HCT116 (cell line): Measurements from ENCODE around the gene PNLIP. TPM values are rescaled to one million over a fixed set of nuclear protein-coding genes. Genes with fewer than 3 reads are reported as not detected.

Experiments
- ATAC-seq: fragments of 200-7000 bp; cut with Tn5 transposase; 2 replicates; pipeline ENCODE4 v1.9.1; 2020; ENCODE audit warnings: mild to moderate bottlenecking, moderate library complexity
- BruUV-seq: library from RNA; stranded (reverse); fragments of 400-500 nt; replicated peaks from 2 replicates; lab custom pipeline; 2021; lab: Mats Ljungman, UMichigan
- CTCF ChIA-PET: fragments of 300-600 bp; sonication (Branson Sonifier 250); formaldehyde crosslinking; loops from one replicate; lab custom pipeline; 2021; ENCODE audit warnings: antibody characterized with exemption; lab: Charles Lee
- POLR2A ChIA-PET: fragments of 300-600, 350-600 bp; sonication (Branson Sonifier 250); formaldehyde crosslinking; loops from one replicate; lab custom pipeline; 2021; ENCODE audit warnings: antibody characterized with exemption; lab: Charles Lee
- RAD21 ChIA-PET, 2 experiments: fragments of 300-600 bp; sonication (Branson Sonifier 250); formaldehyde crosslinking; loops; one replicate each; lab custom pipeline; 2023; ENCODE audit warnings: low total read pairs in 2 of 2; ENCODE audit not compliant: uncharacterized antibody in 2 of 2, unreplicated experiment in 2 of 2, low non-redundant PET in 1 of 2; lab: Charles Lee
- DNase-seq: peaks from one replicate; pipeline ENCODE4 v3.0.0-alpha.2; 2010; ENCODE audit warnings: low read depth, low spot score
- H2AFZ ChIP-seq: fragments of 200-600 bp; shearing (Covaris generic), sonication (generic); 2 replicates; pipeline ENCODE4 v1.6.1; 2017; ENCODE audit warnings: low read depth, mixed run types, mixed read lengths, antibody characterized with exemption, low read length; ENCODE audit not compliant: poor library complexity, severe bottlenecking
- H3K27ac ChIP-seq: 2 replicates; pipeline ENCODE4 v1.5.1; 2012; ENCODE audit warnings: low read depth, low read length
- H3K27me3 ChIP-seq: fragments of 200-600 bp; sonication (generic); 2 replicates; pipeline ENCODE4 v1.6.1; 2016; ENCODE audit warnings: mixed run types, low read length, mixed read lengths; ENCODE audit not compliant: insufficient read depth
- H3K36me3 ChIP-seq, 2 experiments: fragments of 200-500 bp in 1 of 2; fragments of 200-600 bp in 1 of 2; sonication (Bioruptor generic) in 1 of 2; sonication (generic) in 1 of 2; 2 replicates each; pipeline versions ENCODE4 v1.5.1 to v1.6.1; 2014 to 2016; ENCODE audit warnings: low read length in 2 of 2, inconsistent platforms in 1 of 2, mixed read lengths in 1 of 2, mixed run types in 1 of 2; ENCODE audit not compliant: insufficient read depth in 2 of 2, control insufficient read depth in 1 of 2
- H3K4me1 ChIP-seq, 2 experiments: fragments of 200-600 bp in 1 of 2; sonication (generic) in 1 of 2; 2 replicates each; pipeline versions ENCODE4 v1.5.1 to v1.6.1; 2012 to 2017; ENCODE audit warnings: low read length in 2 of 2, inconsistent platforms in 1 of 2, mild to moderate bottlenecking in 1 of 2, mixed read lengths in 1 of 2, mixed run types in 1 of 2, moderate library complexity in 1 of 2; ENCODE audit not compliant: insufficient read depth in 2 of 2, control insufficient read depth in 1 of 2
- H3K4me2 ChIP-seq: fragments of 200-600 bp; sonication (generic); 2 replicates; pipeline ENCODE4 v1.6.1; 2017; ENCODE audit warnings: mixed run types, low read length, mixed read lengths
- H3K4me3 ChIP-seq, 2 experiments: fragments of 200-600 bp in 1 of 2; sonication (generic) in 1 of 2; replicated peaks in 1 of 2; 2 replicates each; pipeline ENCODE4 v1.5.1; 2011 to 2016; ENCODE audit warnings: low read length in 2 of 2, control low read depth in 1 of 2, low read depth in 1 of 2, mild to moderate bottlenecking in 1 of 2, mixed read lengths in 1 of 2, mixed run types in 1 of 2
- H3K79me2 ChIP-seq: fragments of 200-600 bp; sonication (generic); 2 replicates; pipeline ENCODE4 v1.6.1; 2017; ENCODE audit warnings: mild to moderate bottlenecking, mixed run types, low read length, moderate library complexity, mixed read lengths; ENCODE audit not compliant: insufficient read depth
- H3K9ac ChIP-seq: fragments of 200-600 bp; sonication (generic); 2 replicates; pipeline ENCODE4 v1.6.1; 2016; ENCODE audit warnings: low read length, mixed read lengths
- H3K9me2 ChIP-seq: fragments of 200-600 bp; sonication (generic), shearing (Covaris generic); 2 replicates; pipeline ENCODE4 v1.6.1; 2017; ENCODE audit warnings: mixed run types, mild to moderate bottlenecking, moderate library complexity; ENCODE audit not compliant: insufficient read depth
- H3K9me3 ChIP-seq, 2 experiments: fragments of 200-500 bp in 1 of 2; fragments of 200-600 bp in 1 of 2; sonication (Bioruptor generic) in 1 of 2; sonication (generic) in 1 of 2; 2 replicates each; pipeline ENCODE4 v1.6.1; 2014 to 2017; ENCODE audit warnings: low read length in 2 of 2, mixed read lengths in 2 of 2, inconsistent platforms in 1 of 2, low read depth in 1 of 2, mild to moderate bottlenecking in 1 of 2, mixed run types in 1 of 2, moderate library complexity in 1 of 2; ENCODE audit not compliant: control insufficient read depth in 1 of 2, insufficient read depth in 1 of 2
- H4K20me1 ChIP-seq: fragments of 200-600 bp; sonication (generic), shearing (Covaris generic); 2 replicates; pipeline ENCODE4 v1.6.1; 2017; ENCODE audit warnings: mixed run types, mild to moderate bottlenecking, moderate library complexity; ENCODE audit not compliant: insufficient read depth
- CEBPB ChIP-seq: IDR thresholded peaks from 2 replicates; pipeline ENCODE4 v1.6.1; 2012; ENCODE audit warnings: low read depth
- CTCF ChIP-seq, 3 experiments: fragments of 200-600 bp in 1 of 3; sonication (generic) in 1 of 3; IDR thresholded peaks in 2 of 3; conservative IDR thresholded peaks in 1 of 3; 2 replicates each; pipeline ENCODE4 v1.5.1; 2012 to 2017; ENCODE audit warnings: low read depth in 2 of 3, low read length in 2 of 3, antibody characterized with exemption in 1 of 3, borderline replicate concordance in 1 of 3, control low read depth in 1 of 3, mild to moderate bottlenecking in 1 of 3, mixed read lengths in 1 of 3, mixed run types in 1 of 3, moderate library complexity in 1 of 3; ENCODE audit not compliant: insufficient read depth in 1 of 3
- EGR1 ChIP-seq: IDR thresholded peaks from 2 replicates; pipeline ENCODE4 v1.6.1; 2012; ENCODE audit warnings: low read depth
- ELF1 ChIP-seq: IDR thresholded peaks from 2 replicates; pipeline ENCODE4 v1.6.1; 2012; ENCODE audit warnings: low read depth, borderline replicate concordance
- EZH2 ChIP-seq: fragments of 200-600 bp; sonication (generic); IDR thresholded peaks from 2 replicates; pipeline ENCODE4 v1.6.1; 2017; ENCODE audit warnings: antibody characterized with exemption, mixed run types
- EZH2phosphoT487 ChIP-seq: fragments of 200-600 bp; IDR thresholded peaks from 2 replicates; pipeline ENCODE4 v1.6.1; 2018; ENCODE audit warnings: antibody characterized with exemption, borderline replicate concordance
- FOSL1 ChIP-seq: IDR thresholded peaks from 2 replicates; pipeline ENCODE4 v1.6.1; 2012; ENCODE audit warnings: low read depth
- JUND ChIP-seq: IDR thresholded peaks from 2 replicates; pipeline ENCODE4 v1.6.1; 2012
- SIN3A ChIP-seq: IDR thresholded peaks from 2 replicates; pipeline ENCODE4 v1.6.1; 2012; ENCODE audit warnings: low read depth
- SP1 ChIP-seq: IDR thresholded peaks from 2 replicates; pipeline ENCODE4 v1.6.1; 2012; ENCODE audit warnings: low read depth
- SRF ChIP-seq: IDR thresholded peaks from 2 replicates; pipeline ENCODE4 v1.6.1; 2012; ENCODE audit warnings: low read depth
- TCF7L2 ChIP-seq: IDR thresholded peaks from 2 replicates; pipeline ENCODE4 v1.7.0; 2011; ENCODE audit warnings: borderline replicate concordance, inconsistent platforms; ENCODE audit not compliant: insufficient read depth, insufficient read length; ENCODE audit errors: extremely low read depth
- YY1 ChIP-seq: IDR thresholded peaks from 2 replicates; pipeline ENCODE4 v1.6.1; 2011; ENCODE audit warnings: low read length, low read depth, moderate library complexity, mild to moderate bottlenecking; ENCODE audit not compliant: insufficient replicate concordance; ENCODE audit errors: extremely low read depth
- ZBTB33 ChIP-seq: IDR thresholded peaks from 2 replicates; pipeline ENCODE4 v1.6.1; 2011; ENCODE audit warnings: mild to moderate bottlenecking, low read length, moderate library complexity; ENCODE audit not compliant: insufficient replicate concordance; ENCODE audit errors: extremely low read depth
- ZFX ChIP-seq: fragments of 450-650 bp; IDR thresholded peaks from 2 replicates; pipeline ENCODE4 v1.6.1; 2017
- ZNF274 ChIP-seq: fragments of 200-500 bp; sonication (Bioruptor generic); IDR thresholded peaks from 2 replicates; pipeline ENCODE4 v1.6.1; 2014; ENCODE audit warnings: mild to moderate bottlenecking, low read depth, low read length, inconsistent platforms
- intact Hi-C: fragments of 100-400 bp; cut with micrococcal nuclease; formaldehyde crosslinking; loops from 2 replicates; pipeline ENCODE4 v1.10.0; 2022
- total RNA-seq: library from RNA; stranded (reverse); gene quantifications from one replicate; pipeline ENCODE4 v1.2.1, GENCODE V29; 2021; ENCODE audit not compliant: unreplicated experiment

Gene PNLIP
- total RNA-seq, 1 experiment from 2014 or later = 1.3 TPM

- no peaks in the 10 kb centered on the region for H3K9me2 ChIP-seq
- no peak overlapping the region for H3K27ac ChIP-seq
- no peaks in the 10 kb centered on the region for H3K36me3 ChIP-seq
- H3K4me2 ChIP-seq = no peak overlapping the region
- no peak overlapping the region for H3K4me3 ChIP-seq
- TF ChIP-seq YY1 = no peak
- no peak for TF ChIP-seq CEBPB
- TF ChIP-seq SRF = no peak
- no peak for TF ChIP-seq TCF7L2
- TF ChIP-seq JUND = no peak
- TF ChIP-seq ZNF274 = no peak
- no peak for TF ChIP-seq ZFX
- TF ChIP-seq SP1 = no peak
- TF ChIP-seq CTCF (IDR thresholded peaks at IDR 0.05 in 2 of 3, conservative IDR thresholded peaks at IDR 0.05 in 1 of 3; ENCODE audit: borderline replicate concordance in 1 of 3, insufficient read depth in 1 of 3, low read depth in 2 of 3, low read length in 2 of 3) = no peak
- TF ChIP-seq EZH2phosphoT487 = no peak
- TF ChIP-seq EGR1 = no peak
- TF ChIP-seq SIN3A = no peak
- no peak for TF ChIP-seq FOSL1
- TF ChIP-seq ZBTB33 = no peak
- no peak for TF ChIP-seq EZH2
- no peak for TF ChIP-seq ELF1
- no peak overlapping the region for H2AFZ ChIP-seq
- ATAC-seq (no peak), DNase-seq (no peak)
- H3K27me3 ChIP-seq = peaks cover 17% of the 10 kb centered on the region
- ChIA-PET RAD21 (no interaction called here), CTCF (interaction anchor here (0.6 kb wide), 1 partner anchor 263 kb away, joined by 3 read pairs; no protein-coding TSS in a partner anchor), POLR2A (no interaction called here)
- H3K79me2 ChIP-seq = no peaks in the 10 kb centered on the region
- no TSS peak for BruUV-seq
- intact Hi-C loops = no loop called here
- H3K9ac ChIP-seq = no peak overlapping the region
- no peaks in the 10 kb centered on the region for H4K20me1 ChIP-seq
- H3K4me1 ChIP-seq = no peaks in the 10 kb centered on the region
- peaks cover 0 to 4% of the 10 kb centered on the region in 2 experiments; a peak in 1 of 4 replicates for H3K9me3 ChIP-seq
Measured at GRCh38 chr10:116526219-116526618, 19.5 kb upstream of the PNLIP start.
